Heart left ventricle (tissue), 13 donors: ENCODE results near the gene TICAM2.

Experiments used
- CTCF ChIP-seq, 12 donors: fragments of 200-600 bp; sonication (generic) in 4 of 12; IDR thresholded peaks; one replicate each; pipeline versions ENCODE4 v1.5.0 to v1.8.0; 2018 to 2022; ENCODE audit warnings: antibody characterized with exemption in 12 of 12, mild to moderate bottlenecking in 5 of 12
- POLR2A ChIP-seq, 2 donors: fragments of 450-650 bp; IDR thresholded peaks; one replicate each; pipeline ENCODE4 v1.6.1; 2017; ENCODE audit warnings: antibody characterized with exemption in 2 of 2, mild to moderate bottlenecking in 2 of 2, moderate library complexity in 2 of 2
- donor health status: ischemic (EF 13 %, LVEDD 7.1; RV severe dilation, severe dysfunction).
- donor health status: DM: no; HTN: yes; CAD: no.
- donor health status: DM: no; HTN: no; CAD: no.
- donor health status: ischemic (EF 25% LVEDD 6.9; RV normal size, moderate dysfunction).
- donor health status: ischemic (EF 25% LVEDD 5.7; RV mildly dilated, moderate dysfunction).
- donor health status: ischemic (EF 35%, LVEDD 5.7; RV mildly dilated, moderate dysfunction).
- donor health status: nonischemic (EF 11% LVEDD 7.7; RV severe dilation, severe dysfunction).
- donor health status: DM: yes; HTN: yes; CAD: no.
- donor health status: PGD.
- donor health status: ischemic (EF 29% LVEDD 5.4; RV normal size, mild dysfunction).
- donor health status: nonischemic (EF 23%, LVEDD 6.1; RV moderate dilation, normal function).

GRCh38 chr5:115530426-115530825, 71.9 kb downstream of the TICAM2 start:
- TF ChIP-seq CTCF (IDR thresholded peaks at IDR 0.05) (no peak), POLR2A (IDR thresholded peaks at IDR 0.05) (no peak)
